Astrocyte of the cerebellum (primary cell): Measurements from ENCODE around the gene PI16.

Experiments used
- DNase-seq: peaks from one replicate; pipeline ENCODE4 v3.0.0-alpha.2; 2011; ENCODE audit warnings: low read depth
- H3K4me3 ChIP-seq: 2 replicates; pipeline ENCODE4 v1.5.1; 2011; ENCODE audit warnings: mild to moderate bottlenecking, low read depth, low read length, moderate library complexity
- in situ Hi-C: cut with HindIII; loops from 2 replicates; pipeline ENCODE4 v1.10.0; 2017; ENCODE audit warnings: low sequenced_read_pairs
- TF ChIP-seq, protein P1 (sequence below): IDR thresholded peaks from 2 replicates; pipeline ENCODE4 v1.5.1; 2012; ENCODE audit warnings: low read length, low read depth, moderate library complexity, mild to moderate bottlenecking; ENCODE audit errors: missing control alignments

Gene PI16

GRCh38 chr6:36997811-36998722 is 43.5 kb downstream of the PI16 start:
- in situ Hi-C loops: no loop called here
- DNase-seq: no peak
- no peak overlapping the region for H3K4me3 ChIP-seq
- TF ChIP-seq, protein P1, sequence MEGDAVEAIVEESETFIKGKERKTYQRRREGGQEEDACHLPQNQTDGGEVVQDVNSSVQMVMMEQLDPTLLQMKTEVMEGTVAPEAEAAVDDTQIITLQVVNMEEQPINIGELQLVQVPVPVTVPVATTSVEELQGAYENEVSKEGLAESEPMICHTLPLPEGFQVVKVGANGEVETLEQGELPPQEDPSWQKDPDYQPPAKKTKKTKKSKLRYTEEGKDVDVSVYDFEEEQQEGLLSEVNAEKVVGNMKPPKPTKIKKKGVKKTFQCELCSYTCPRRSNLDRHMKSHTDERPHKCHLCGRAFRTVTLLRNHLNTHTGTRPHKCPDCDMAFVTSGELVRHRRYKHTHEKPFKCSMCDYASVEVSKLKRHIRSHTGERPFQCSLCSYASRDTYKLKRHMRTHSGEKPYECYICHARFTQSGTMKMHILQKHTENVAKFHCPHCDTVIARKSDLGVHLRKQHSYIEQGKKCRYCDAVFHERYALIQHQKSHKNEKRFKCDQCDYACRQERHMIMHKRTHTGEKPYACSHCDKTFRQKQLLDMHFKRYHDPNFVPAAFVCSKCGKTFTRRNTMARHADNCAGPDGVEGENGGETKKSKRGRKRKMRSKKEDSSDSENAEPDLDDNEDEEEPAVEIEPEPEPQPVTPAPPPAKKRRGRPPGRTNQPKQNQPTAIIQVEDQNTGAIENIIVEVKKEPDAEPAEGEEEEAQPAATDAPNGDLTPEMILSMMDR: no peak

DNA sequence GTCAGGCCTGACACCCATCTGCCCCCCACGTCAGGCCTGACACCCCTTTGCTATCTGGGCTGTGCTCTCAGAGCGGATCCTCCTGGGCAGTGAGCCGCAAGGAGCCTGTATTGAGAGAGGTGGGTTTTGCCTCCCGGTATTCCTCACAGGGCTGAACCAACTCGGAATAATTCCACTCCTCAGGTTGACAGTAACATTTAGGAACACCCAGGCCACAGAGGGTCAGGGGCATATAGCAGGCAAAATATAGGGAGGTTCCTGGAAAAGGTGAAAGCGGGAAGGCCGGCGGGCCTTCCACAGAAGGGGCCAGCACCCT is 44.1 kb downstream of the PI16 start:
- in situ Hi-C loops: no loop called here
- no peak for DNase-seq

GRCh38 chr6:36999061-36999750 is 44.7 kb downstream of the PI16 start:
- H3K4me3 ChIP-seq: no peak overlapping the region
- in situ Hi-C loops: no loop called here
- no peak for DNase-seq
- TF ChIP-seq, protein P1: no peak

More for the DNA sequence above, 44.1 kb downstream of the PI16 start:
- TF ChIP-seq, protein P1: no peak
- H3K4me3 ChIP-seq: no peak overlapping the region

- DNase-seq: no peak
- TF ChIP-seq, protein P1: no peak
- no peak overlapping the region for H3K4me3 ChIP-seq
- in situ Hi-C loops: no loop called here
Measured at GRCh38 chr6:36999751-37000125, 45.2 kb downstream of the PI16 start.

GRCh38 chr6:37004044-37004980 is 49.8 kb downstream of the PI16 start:
- TF ChIP-seq, protein P1: no peak
- no peak for DNase-seq
- in situ Hi-C loops: no loop called here
- no peak overlapping the region for H3K4me3 ChIP-seq
